Activated naive CD4-positive, alpha-beta T cell treated with anti-CD3 and anti-CD28 coated beads, Interleukin-2, amount 50 U/mL, for 24 hours (primary cell): ENCODE results near the gene OBP2B.
"Not testable (repeated sequence)": the region's sequence is repeated elsewhere in the genome, so short reads cannot be mapped to it uniquely, and the experiment has no call there.

Experiments used
- H3K27ac Mint-ChIP-seq: one replicate; pipeline ENCODE4 v1.8.0; 2021; ENCODE audit warnings: mild to moderate bottlenecking, mixed read lengths
- H3K27me3 Mint-ChIP-seq: one replicate; pipeline ENCODE4 v1.8.0; 2021; ENCODE audit warnings: mixed read lengths
- H3K36me3 Mint-ChIP-seq: one replicate; pipeline ENCODE4 v1.8.0; 2021; ENCODE audit warnings: mixed read lengths
- H3K4me1 Mint-ChIP-seq: one replicate; pipeline ENCODE4 v1.8.0; 2021; ENCODE audit warnings: mixed read lengths
- H3K4me3 Mint-ChIP-seq: one replicate; pipeline ENCODE4 v1.8.0; 2021; ENCODE audit warnings: mild to moderate bottlenecking, mixed read lengths
- H3K9me3 Mint-ChIP-seq: one replicate; pipeline ENCODE4 v1.8.0; 2021; ENCODE audit warnings: mixed read lengths

OBP2B gene

DNA sequence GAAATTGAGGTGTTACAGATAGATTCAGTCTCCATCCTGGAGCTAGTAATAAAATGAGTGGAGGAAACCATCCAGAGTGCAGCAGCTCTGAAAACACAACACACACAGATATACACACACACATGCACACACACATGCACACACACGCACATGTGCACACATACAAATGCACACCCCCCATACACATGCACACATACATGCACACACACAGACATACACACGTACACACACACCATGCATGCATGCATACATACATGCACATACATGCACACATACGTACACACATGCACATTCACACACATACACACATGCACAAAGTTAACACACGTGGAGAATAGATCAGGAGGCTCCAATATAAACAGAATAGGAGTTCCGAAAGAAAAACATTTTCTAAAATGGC is 21.0 kb upstream of the OBP2B start:
- Mint-ChIP-seq H3K27ac (no peak overlapping the region), H3K27me3 (no peaks in the 10 kb centered on the region), H3K4me1 (no peaks in the 10 kb centered on the region), H3K9me3 (no peaks in the 10 kb centered on the region), H3K36me3 (no peaks in the 10 kb centered on the region), H3K4me3 (no peak overlapping the region)

- H3K4me1 Mint-ChIP-seq, H3K36me3 Mint-ChIP-seq, H3K4me3 Mint-ChIP-seq, H3K27me3 Mint-ChIP-seq, H3K27ac Mint-ChIP-seq, H3K9me3 Mint-ChIP-seq: not testable (repeated sequence)
Observed at GRCh38 chr9:133228474-133229193, 19.6 kb upstream of the OBP2B start.

GRCh38 chr9:133227996-133228395 is 18.9 kb upstream of the OBP2B start:
- H3K27me3 Mint-ChIP-seq, H3K27ac Mint-ChIP-seq, H3K4me1 Mint-ChIP-seq, H3K4me3 Mint-ChIP-seq, H3K36me3 Mint-ChIP-seq, H3K9me3 Mint-ChIP-seq: not testable (repeated sequence)

GRCh38 chr9:133227242-133227860 is 18.3 kb upstream of the OBP2B start:
- Mint-ChIP-seq H3K4me1 (no peaks in the 10 kb centered on the region), H3K36me3 (no peaks in the 10 kb centered on the region), H3K27me3 (peaks cover 6% of the 10 kb centered on the region), H3K27ac (no peak overlapping the region), H3K9me3 (no peaks in the 10 kb centered on the region), H3K4me3 (no peak overlapping the region)

DNA sequence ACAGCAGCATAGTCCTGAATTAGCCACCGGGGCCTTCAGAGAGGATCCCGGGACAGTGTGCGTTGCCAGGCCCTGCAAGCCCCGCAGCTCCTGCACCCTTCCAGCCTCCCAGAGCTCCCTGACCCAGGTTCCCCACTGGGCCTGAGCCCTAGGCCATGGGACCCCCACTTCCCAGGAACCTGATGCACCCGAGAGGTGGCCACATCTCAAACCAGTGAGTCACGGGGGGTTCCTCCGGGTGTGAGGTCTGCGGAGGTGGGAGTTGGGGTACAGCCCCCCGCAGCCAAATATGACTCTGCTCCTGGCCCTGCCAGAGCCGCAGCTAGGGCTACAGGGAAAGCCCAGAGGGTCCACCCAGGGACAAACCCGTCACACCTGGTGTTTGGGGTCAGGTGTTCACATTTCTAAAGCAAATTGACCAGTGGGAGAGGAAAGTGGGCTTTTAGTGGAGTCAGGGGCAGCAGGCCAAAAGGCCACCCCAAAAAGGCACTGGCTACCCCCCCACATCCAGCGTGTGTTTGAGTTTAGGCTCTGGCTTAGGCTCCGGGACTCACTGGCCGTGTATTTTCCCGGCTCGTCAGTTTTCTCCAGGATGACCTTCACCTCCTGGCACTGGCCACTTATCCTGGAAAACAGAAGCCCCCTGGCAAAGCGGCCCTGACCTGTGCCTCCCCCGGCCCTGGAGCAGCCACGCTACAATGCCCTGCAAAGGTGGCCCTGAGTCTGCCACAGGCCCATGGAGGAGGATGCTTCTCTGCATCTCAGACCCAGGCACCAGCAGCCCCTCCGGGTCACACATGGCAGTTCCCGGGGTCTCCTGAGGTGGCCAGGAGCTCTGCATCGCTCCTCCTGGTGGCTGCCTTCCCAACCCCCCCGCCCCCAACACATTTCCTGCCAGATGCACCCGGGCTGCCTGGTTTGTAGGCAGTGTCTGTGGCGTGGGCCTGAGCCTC is 17.4 kb upstream of the OBP2B start:
- Mint-ChIP-seq H3K27me3 (peaks cover 6% of the 10 kb centered on the region), H3K27ac (no peak overlapping the region), H3K9me3 (no peaks in the 10 kb centered on the region), H3K4me1 (no peaks in the 10 kb centered on the region), H3K4me3 (no peak overlapping the region), H3K36me3 (no peaks in the 10 kb centered on the region)

DNA sequence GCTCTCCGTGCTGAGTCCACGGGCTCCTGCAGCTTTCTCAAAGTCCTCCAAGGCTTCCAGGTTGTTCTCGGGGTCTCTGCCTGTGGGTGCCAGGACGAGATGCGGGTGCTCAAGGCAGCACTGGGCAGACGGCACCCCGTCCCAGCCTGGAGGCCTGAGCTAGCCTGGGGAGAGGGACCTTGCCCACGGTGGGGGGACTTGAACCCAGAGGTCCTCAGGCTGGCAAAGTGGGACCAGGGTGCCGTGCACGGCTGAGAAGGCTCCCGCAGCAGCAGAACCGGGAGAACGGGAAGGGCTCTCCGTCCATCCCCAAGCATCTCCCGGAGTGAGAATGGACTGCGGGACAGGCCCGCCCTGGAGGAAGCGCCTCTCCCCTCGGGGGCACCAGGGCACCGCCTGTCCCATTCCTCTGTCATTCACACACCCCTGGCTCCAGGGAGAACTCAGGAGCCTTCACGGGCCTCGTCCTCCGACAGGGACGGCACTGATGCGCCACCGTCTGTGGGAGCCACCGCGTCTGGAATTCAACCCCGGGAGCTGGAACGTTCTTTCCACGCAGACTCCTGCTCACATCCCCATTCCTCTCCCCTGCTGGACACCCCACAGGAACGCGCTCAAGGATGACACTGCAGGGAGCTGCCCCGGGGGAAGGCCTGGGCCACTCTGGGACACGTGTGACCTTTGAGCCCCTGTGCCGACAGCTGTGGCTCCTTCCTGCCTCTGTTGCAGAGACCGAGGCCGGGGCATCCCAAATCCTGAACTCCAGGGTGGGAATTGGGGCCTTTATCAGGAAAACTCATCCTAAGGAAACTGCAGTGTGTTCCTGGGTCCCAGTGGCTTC is 16.3 kb upstream of the OBP2B start:
- no peaks in the 10 kb centered on the region for H3K9me3 Mint-ChIP-seq
- no peaks in the 10 kb centered on the region for H3K36me3 Mint-ChIP-seq
- no peak overlapping the region for H3K27ac Mint-ChIP-seq
- H3K27me3 Mint-ChIP-seq: peaks cover 10% of the 10 kb centered on the region
- no peak overlapping the region for H3K4me3 Mint-ChIP-seq
- H3K4me1 Mint-ChIP-seq: no peaks in the 10 kb centered on the region

DNA sequence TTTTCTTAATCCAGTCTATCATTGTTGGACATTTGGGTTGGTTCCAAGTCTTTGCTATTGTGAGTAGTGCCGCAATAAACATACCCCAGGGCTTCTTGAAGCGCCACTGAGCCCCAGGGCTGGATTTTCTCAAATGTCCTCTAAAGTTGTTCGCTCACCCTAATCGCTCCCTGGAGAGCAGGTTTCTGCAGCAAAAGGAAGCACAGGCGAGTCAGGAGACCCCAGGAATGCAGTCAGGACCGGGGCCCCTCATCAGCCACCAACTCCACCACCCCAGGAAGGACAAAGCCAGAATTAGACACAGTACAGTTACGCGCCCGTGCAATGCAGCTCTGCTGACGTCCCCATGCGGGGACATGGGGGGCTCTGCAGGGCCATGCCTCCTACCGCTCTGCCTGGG is 15.7 kb upstream of the OBP2B start:
- Mint-ChIP-seq H3K27me3 (peaks cover 11% of the 10 kb centered on the region), H3K36me3 (no peaks in the 10 kb centered on the region), H3K4me3 (no peak overlapping the region), H3K9me3 (no peaks in the 10 kb centered on the region), H3K27ac (no peak overlapping the region), H3K4me1 (no peaks in the 10 kb centered on the region)

DNA sequence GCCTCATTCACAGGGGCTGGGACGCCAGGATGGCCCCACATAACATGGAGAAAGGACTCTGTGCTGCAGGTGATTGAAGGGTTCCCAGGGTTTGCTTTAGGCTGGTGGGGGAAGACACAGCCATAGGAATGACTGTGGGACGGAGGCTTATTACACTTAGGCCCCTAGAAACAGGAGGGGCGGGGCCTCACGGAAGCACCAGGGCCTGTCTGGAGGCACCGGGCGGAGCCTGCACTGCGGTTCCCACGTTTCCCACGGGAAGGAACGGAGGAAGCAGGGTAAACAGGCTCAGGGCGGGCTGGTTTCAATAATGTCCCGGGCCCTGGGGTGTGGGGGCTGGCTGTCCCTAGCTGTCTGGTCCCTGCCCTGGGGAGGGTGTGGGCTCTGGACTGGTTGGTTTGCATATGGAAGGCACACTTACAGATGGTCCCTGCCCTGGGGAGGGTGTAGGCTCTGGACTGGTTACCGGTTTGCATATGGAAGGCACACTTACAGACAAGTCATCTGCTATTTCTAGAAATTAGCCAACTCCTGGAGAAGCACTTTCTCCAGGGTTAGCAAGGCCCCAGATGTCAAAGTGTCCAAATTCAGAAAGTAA is 14.2 kb upstream of the OBP2B start:
- H3K27me3 Mint-ChIP-seq: peaks cover 23% of the 10 kb centered on the region
- not testable (repeated sequence) for H3K9me3 Mint-ChIP-seq, H3K36me3 Mint-ChIP-seq, H3K4me1 Mint-ChIP-seq, H3K4me3 Mint-ChIP-seq, H3K27ac Mint-ChIP-seq

GRCh38 chr9:133221994-133222393 is 12.9 kb upstream of the OBP2B start:
- not testable (repeated sequence) for H3K4me3 Mint-ChIP-seq, H3K9me3 Mint-ChIP-seq, H3K27ac Mint-ChIP-seq, H3K4me1 Mint-ChIP-seq, H3K36me3 Mint-ChIP-seq
- peaks cover 30% of the 10 kb centered on the region for H3K27me3 Mint-ChIP-seq

DNA sequence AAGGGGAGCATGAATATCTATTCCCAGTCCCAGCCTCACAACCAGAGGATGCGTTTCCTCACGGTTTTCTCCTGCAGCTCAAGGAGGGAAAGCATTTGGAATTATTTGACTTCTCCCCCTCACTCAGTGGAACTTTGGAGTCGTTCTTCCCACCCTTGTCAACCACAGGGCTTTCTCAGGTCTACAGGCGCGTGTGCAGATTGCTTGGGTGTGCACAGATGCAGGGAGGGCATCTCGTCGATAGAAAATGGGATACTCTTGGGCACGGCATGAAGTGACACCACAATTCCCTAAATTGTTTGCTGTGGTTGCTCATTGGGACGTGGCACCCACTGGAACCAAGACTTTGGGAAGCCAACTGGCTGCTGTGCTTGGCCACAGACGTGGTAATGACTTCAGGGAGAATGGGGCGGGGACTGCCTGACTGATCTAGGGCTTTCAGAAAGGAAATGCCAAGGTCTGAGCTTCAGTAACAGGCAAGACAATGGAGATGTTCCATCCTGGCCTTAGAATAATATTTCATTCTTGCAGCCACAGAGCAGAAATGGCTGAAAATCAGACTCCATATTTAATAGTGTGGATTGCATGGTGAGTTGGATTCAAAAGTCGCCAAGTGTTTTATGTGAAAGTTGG is 12.2 kb upstream of the OBP2B start:
- Mint-ChIP-seq H3K27me3 (peaks cover 30% of the 10 kb centered on the region), H3K9me3 (no peaks in the 10 kb centered on the region), H3K36me3 (no peaks in the 10 kb centered on the region), H3K4me3 (no peak overlapping the region), H3K4me1 (no peaks in the 10 kb centered on the region), H3K27ac (no peak overlapping the region)

GRCh38 chr9:133218049-133218975 is 9.3 kb upstream of the OBP2B start:
- H3K36me3 Mint-ChIP-seq, H3K4me1 Mint-ChIP-seq, H3K4me3 Mint-ChIP-seq, H3K9me3 Mint-ChIP-seq: not testable (repeated sequence)
- H3K27ac Mint-ChIP-seq: peak overlapping the region; percentile 3
- peaks cover 38% of the 10 kb centered on the region for H3K27me3 Mint-ChIP-seq

DNA sequence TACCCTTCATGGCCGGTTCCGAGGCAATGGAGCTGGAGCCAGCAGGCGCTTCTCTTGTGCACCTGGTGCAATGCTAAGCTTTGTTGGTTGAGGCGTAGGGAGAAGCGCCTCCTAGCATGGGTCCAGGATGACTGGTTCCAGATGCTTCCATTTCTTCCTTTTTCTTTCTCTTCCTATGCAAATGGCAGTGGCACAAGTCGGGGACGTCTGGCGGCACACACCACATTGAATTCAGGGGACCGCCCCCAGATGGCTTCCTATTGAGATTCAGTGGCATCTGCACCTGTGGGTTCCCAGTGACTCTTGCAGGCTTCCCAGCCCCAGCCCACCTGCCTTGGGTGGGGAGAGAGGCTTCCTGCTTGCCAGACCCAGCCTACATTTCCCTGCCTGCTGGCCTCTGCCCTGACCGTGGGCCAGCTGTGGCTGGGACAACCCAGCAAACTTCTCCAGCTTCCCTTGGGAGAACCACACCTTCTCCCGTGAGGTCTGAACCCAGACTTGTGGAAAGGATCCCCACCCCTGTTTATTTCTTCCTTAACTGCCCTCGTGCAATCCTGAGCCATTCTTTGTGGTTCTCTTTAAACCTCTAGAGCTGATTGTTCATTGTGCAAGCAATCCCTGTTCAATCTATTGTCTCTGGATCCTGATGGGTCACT is 8.4 kb upstream of the OBP2B start:
- H3K4me3 Mint-ChIP-seq, H3K36me3 Mint-ChIP-seq, H3K9me3 Mint-ChIP-seq, H3K27ac Mint-ChIP-seq, H3K4me1 Mint-ChIP-seq: not testable (repeated sequence)
- H3K27me3 Mint-ChIP-seq: peaks cover 37% of the 10 kb centered on the region

DNA sequence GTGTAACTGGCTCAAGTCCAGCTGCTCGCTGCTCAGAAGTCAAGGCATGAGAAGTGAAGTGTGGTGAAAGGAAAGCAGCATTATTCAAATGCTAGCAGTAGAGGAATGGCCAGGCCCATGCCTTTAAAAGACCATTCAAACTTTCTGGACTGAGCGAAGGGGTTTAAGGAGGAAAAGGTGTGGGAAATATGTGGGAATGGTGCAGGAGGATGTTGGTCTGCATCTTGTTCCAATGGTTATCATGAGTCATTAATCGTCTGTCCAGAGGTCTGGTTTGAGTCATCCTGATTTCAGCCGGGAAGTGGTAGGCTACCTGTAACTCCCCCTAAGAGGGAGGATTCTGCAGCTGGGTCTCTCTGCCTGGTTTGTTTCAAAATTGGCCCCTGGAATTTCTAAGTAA is 5.2 kb upstream of the OBP2B start:
- not testable (repeated sequence) for H3K9me3 Mint-ChIP-seq, H3K36me3 Mint-ChIP-seq, H3K27ac Mint-ChIP-seq, H3K4me1 Mint-ChIP-seq, H3K4me3 Mint-ChIP-seq
- peaks cover 44% of the 10 kb centered on the region for H3K27me3 Mint-ChIP-seq
